Cardiac muscle cell (in vitro differentiated cells and primary cell): ENCODE measurements around the gene ABAT. TPM values are rescaled to one million over a fixed set of nuclear protein-coding genes. Genes with fewer than 3 reads are reported as not detected.
A peak's percentile ranks its signal among the peaks of the same experiment; 100 is the strongest.

Source experiments
- DNase-seq, 2 donors: peaks; one replicate each; pipeline versions ENCODE4 v3.0.0 to v3.0.0-alpha.2; 2010 to 2017; ENCODE audit warnings: low read depth in 1 of 2, low spot score in 1 of 2
- H3K27ac ChIP-seq: fragments of 200-600 bp; sonication (generic); 2 replicates; pipeline ENCODE4 v1.5.1; 2016
- H3K27me3 ChIP-seq: fragments of 200-600 bp; sonication (generic); 2 replicates; pipeline ENCODE4 v1.6.0; 2016; ENCODE audit warnings: control low read depth
- H3K36me3 ChIP-seq: fragments of 200-600 bp; sonication (generic); 2 replicates; pipeline ENCODE4 v1.5.1; 2016; ENCODE audit warnings: control low read depth
- H3K4me1 ChIP-seq: fragments of 200-600 bp; sonication (generic); 2 replicates; pipeline ENCODE4 v1.8.1; 2017; ENCODE audit warnings: low read depth, mild to moderate bottlenecking, mixed run types
- H3K4me3 ChIP-seq: fragments of 200-600 bp; sonication (generic); 2 replicates; pipeline ENCODE4 v1.5.1; 2016; ENCODE audit warnings: mild to moderate bottlenecking
- H3K9me3 ChIP-seq: fragments of 200-600 bp; sonication (generic); 2 replicates; pipeline ENCODE4 v1.5.1; 2017; ENCODE audit warnings: low read depth, mild to moderate bottlenecking, control low read depth
- CTCF ChIP-seq: IDR thresholded peaks from 2 replicates; pipeline ENCODE4 v1.5.1; 2012; ENCODE audit warnings: low read depth, mild to moderate bottlenecking, low read length
- polyA plus RNA-seq: library from polyadenylated mRNA; unstranded; fragments of >200 nt; fragmentation: Nextera tagmentation; extraction: Ambion mirVana; gene quantifications from 2 replicates; pipeline ENCODE4 v1.2.1, GENCODE V29; 2016
- total RNA-seq: library from RNA; depleted of rRNA; stranded (reverse); fragments of >200 nt; gene quantifications from 2 replicates; pipeline ENCODE4 v1.2.3, GENCODE V29; 2016

ABAT gene
- total and polyA plus RNA-seq, 2 experiments from 2014 or later, result 54.4 to 71.4 TPM

- no peak for DNase-seq
- H3K36me3 ChIP-seq, result no peaks in the 10 kb centered on the region
- no peak for TF ChIP-seq CTCF
- H3K9me3 ChIP-seq, result no peaks in the 10 kb centered on the region
- H3K27ac ChIP-seq, result no peak overlapping the region
- H3K27me3 ChIP-seq, result no peaks in the 10 kb centered on the region
- no peak overlapping the region for H3K4me3 ChIP-seq
- H3K4me1 ChIP-seq, result peaks cover 7% of the 10 kb centered on the region
Observed at GRCh38 chr16:8708536-8708935, 34.1 kb downstream of the ABAT start.

- Histone ChIP-seq H3K4me1 (peaks cover 20% of the 10 kb centered on the region), H3K36me3 (no peaks in the 10 kb centered on the region), H3K27me3 (no peaks in the 10 kb centered on the region), H3K27ac (no peak overlapping the region), H3K9me3 (no peaks in the 10 kb centered on the region), H3K4me3 (no peak overlapping the region)
- TF ChIP-seq CTCF, result no peak
- no peak for DNase-seq
Observed at GRCh38 chr16:8712589-8713361, 38.4 kb downstream of the ABAT start.

GRCh38 chr16:8713635-8714172, 39.3 kb downstream of the ABAT start:
- H3K4me1 ChIP-seq, result peaks cover 29% of the 10 kb centered on the region

GRCh38 chr16:8714174-8714573, 39.8 kb downstream of the ABAT start:
- Histone ChIP-seq H3K4me1 (peaks cover 34% of the 10 kb centered on the region), H3K27ac (peak overlapping the region; percentile 59)
- TF ChIP-seq CTCF, result no peak

More at GRCh38 chr16:8713635-8714172, 39.3 kb downstream of the ABAT start:
- Histone ChIP-seq H3K36me3 (no peaks in the 10 kb centered on the region), H3K27ac (peak overlapping the region; percentile 59), H3K4me3 (no peak overlapping the region), H3K27me3 (no peaks in the 10 kb centered on the region), H3K9me3 (no peaks in the 10 kb centered on the region)
- no peak for DNase-seq
- no peak for TF ChIP-seq CTCF

GRCh38 chr16:8714807-8715206, 40.4 kb downstream of the ABAT start:
- Histone ChIP-seq H3K27me3 (no peaks in the 10 kb centered on the region), H3K4me3 (no peak overlapping the region), H3K4me1 (peaks cover 40% of the 10 kb centered on the region), H3K9me3 (no peaks in the 10 kb centered on the region), H3K36me3 (no peaks in the 10 kb centered on the region), H3K27ac (peak overlapping the region; percentile 59)
- no peak for DNase-seq
- TF ChIP-seq CTCF, result no peak

More at GRCh38 chr16:8714174-8714573, 39.8 kb downstream of the ABAT start:
- Histone ChIP-seq H3K36me3 (no peaks in the 10 kb centered on the region), H3K4me3 (no peak overlapping the region), H3K27me3 (no peaks in the 10 kb centered on the region), H3K9me3 (no peaks in the 10 kb centered on the region)
- DNase-seq, result peak in 1 of 2 donors; percentile 29
